SH-SY5Y (cell line): ENCODE measurements around the gene TBX21.

Experiments used
- GATA2 ChIP-seq: IDR thresholded peaks from 2 replicates; pipeline ENCODE4 v1.6.1; 2011; ENCODE audit warnings: mild to moderate bottlenecking, low read depth, low read length
- GATA3 ChIP-seq: IDR thresholded peaks from 2 replicates; pipeline ENCODE4 v1.6.1; 2011; ENCODE audit warnings: low read depth, mild to moderate bottlenecking, low read length, moderate library complexity

DNA sequence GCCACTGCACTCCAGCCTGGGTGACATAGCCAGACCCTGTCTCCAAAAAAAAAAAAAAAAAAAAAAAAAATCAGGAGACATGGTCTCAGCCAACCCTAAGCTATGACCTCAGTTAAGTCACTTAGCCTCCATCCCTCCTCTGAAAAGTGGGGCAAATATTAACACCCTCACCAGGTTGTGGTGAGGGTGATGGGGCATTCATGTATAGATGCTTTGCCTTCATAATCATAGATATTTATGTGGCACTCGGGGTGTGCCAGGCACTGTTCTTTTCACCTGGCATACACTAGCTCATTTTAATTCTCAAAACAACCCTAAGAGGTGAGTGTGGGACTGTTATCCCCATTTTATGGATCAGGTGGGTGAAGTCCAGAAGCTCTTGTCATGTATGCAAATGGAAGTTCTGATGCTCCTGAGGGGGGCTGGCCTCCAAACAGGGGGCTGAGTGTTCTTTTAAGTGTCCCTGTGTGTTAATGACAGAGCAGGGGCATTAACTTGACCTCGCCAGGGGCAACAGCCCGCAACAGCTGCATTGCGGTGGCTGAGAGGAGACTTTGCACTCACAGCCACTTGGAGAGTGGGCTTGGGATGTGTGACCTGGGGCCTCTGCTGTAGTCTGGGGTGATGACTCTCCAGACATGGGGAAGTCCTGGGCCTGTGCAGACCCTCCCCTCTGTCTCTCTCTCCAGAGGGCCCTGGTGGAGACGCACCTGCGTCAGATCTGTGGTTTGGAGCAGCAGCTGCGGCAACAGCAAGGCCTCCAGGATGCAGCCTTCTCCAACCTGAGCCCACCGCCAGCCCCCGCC, 34.9 kb upstream of the TBX21 start:
- TF ChIP-seq GATA2 = no peak
- TF ChIP-seq GATA3 = no peak
